Suprapubic skin (tissue), 4 donors: ENCODE results near the gene MAG.

Experiments
- EP300 ChIP-seq: sonication (generic); formaldehyde crosslinking; IDR thresholded peaks from one replicate; pipeline ENCODE4 v1.6.1; 2017; ENCODE audit warnings: antibody characterized with exemption
- POLR2A ChIP-seq, 2 donors: fragments of 450-650 bp; IDR thresholded peaks; one replicate each; pipeline ENCODE4 v1.6.1; 2017; ENCODE audit warnings: antibody characterized with exemption in 2 of 2, mild to moderate bottlenecking in 2 of 2, moderate library complexity in 2 of 2
- POLR2AphosphoS5 ChIP-seq, 3 donors: sonication (generic); formaldehyde crosslinking; IDR thresholded peaks; one replicate each; pipeline ENCODE4 v1.6.1; 2017; ENCODE audit warnings: antibody characterized with exemption in 3 of 3
- TF ChIP-seq, protein P1 (sequence below), 2 donors: fragments of 200-600 bp in 1 of 2; fragments of 450-650 bp in 1 of 2; sonication (generic) in 1 of 2; IDR thresholded peaks; one replicate each; pipeline ENCODE4 v1.5.1; 2016 to 2019; ENCODE audit warnings: antibody characterized with exemption in 2 of 2, mild to moderate bottlenecking in 1 of 2, moderate library complexity in 1 of 2

- TF ChIP-seq POLR2A (IDR thresholded peaks at IDR 0.05) = no peak
- no peak for TF ChIP-seq EP300
- TF ChIP-seq, protein P1, sequence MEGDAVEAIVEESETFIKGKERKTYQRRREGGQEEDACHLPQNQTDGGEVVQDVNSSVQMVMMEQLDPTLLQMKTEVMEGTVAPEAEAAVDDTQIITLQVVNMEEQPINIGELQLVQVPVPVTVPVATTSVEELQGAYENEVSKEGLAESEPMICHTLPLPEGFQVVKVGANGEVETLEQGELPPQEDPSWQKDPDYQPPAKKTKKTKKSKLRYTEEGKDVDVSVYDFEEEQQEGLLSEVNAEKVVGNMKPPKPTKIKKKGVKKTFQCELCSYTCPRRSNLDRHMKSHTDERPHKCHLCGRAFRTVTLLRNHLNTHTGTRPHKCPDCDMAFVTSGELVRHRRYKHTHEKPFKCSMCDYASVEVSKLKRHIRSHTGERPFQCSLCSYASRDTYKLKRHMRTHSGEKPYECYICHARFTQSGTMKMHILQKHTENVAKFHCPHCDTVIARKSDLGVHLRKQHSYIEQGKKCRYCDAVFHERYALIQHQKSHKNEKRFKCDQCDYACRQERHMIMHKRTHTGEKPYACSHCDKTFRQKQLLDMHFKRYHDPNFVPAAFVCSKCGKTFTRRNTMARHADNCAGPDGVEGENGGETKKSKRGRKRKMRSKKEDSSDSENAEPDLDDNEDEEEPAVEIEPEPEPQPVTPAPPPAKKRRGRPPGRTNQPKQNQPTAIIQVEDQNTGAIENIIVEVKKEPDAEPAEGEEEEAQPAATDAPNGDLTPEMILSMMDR (IDR thresholded peaks at IDR 0.05) = no peak
- no peak for TF ChIP-seq POLR2AphosphoS5 (IDR thresholded peaks at IDR 0.05)
These were observed 17.7 kb downstream of the MAG start for GRCh38 chr19:35309481-35310279.
